CD4-positive, alpha-beta T cell (primary cell): ENCODE measurements around the gene PIGU. TPM values are rescaled to one million over a fixed set of nuclear protein-coding genes. Genes with fewer than 3 reads are reported as not detected.

Experiments used
- ATAC-seq: fragments of 200-7000 bp; cut with Tn5 transposase; one replicate; pipeline ENCODE4 v1.10.0; 2022; ENCODE audit warnings: mild to moderate bottlenecking; ENCODE audit not compliant: poor library complexity
- CTCF ChIA-PET: fragments of 350-600 bp; sonication (Branson Sonifier 250); formaldehyde crosslinking; loops from one replicate; lab custom pipeline; 2021; ENCODE audit warnings: antibody characterized with exemption, inconsistent platforms; lab: Charles Lee
- POLR2A ChIA-PET: fragments of 350-600 bp; sonication (Branson Sonifier 250); formaldehyde crosslinking; loops from one replicate; lab custom pipeline; 2021; ENCODE audit warnings: antibody characterized with exemption, inconsistent platforms; lab: Charles Lee
- DNase-seq, 14 experiments: peaks; one replicate each; pipeline ENCODE4 v3.0.0-alpha.2; 2013 to 2020; ENCODE audit warnings: mixed read lengths in 2 of 14
- H3K27ac ChIP-seq, 2 donors: one replicate each; pipeline versions ENCODE4 v1.5.1 to v1.7.0; 2013; ENCODE audit warnings: low read length in 2 of 2, low read depth in 1 of 2, mild to moderate bottlenecking in 1 of 2
- H3K27me3 ChIP-seq, 2 experiments: 1 replicate in 1 of 2; 2 replicates in 1 of 2; pipeline versions ENCODE4 v1.6.1 to v1.7.0; 2013; ENCODE audit warnings: low read length in 2 of 2, control low read depth in 1 of 2, mild to moderate bottlenecking in 1 of 2, moderate library complexity in 1 of 2; ENCODE audit not compliant: insufficient read depth in 2 of 2, control insufficient read depth in 1 of 2
- H3K36me3 ChIP-seq: one replicate; pipeline ENCODE4 v1.6.1; 2013; ENCODE audit warnings: low read length, control low read depth; ENCODE audit not compliant: insufficient read depth
- H3K4me1 ChIP-seq: one replicate; pipeline ENCODE4 v1.6.1; 2013; ENCODE audit warnings: low read length, control low read depth; ENCODE audit not compliant: insufficient read depth
- H3K4me3 ChIP-seq: one replicate; pipeline ENCODE4 v1.5.1; 2013; ENCODE audit warnings: mild to moderate bottlenecking, low read length, moderate library complexity
- H3K9me3 ChIP-seq, 2 experiments: 1 replicate in 1 of 2; 2 replicates in 1 of 2; pipeline versions ENCODE4 v1.6.1 to v1.7.0; 2013; ENCODE audit warnings: low read length in 2 of 2, mild to moderate bottlenecking in 2 of 2, control low read depth in 1 of 2, moderate library complexity in 1 of 2; ENCODE audit not compliant: control insufficient read depth in 1 of 2, insufficient read depth in 1 of 2
- H3K27ac Mint-ChIP-seq: one replicate; pipeline ENCODE4 v1.8.0; 2020; ENCODE audit warnings: mixed read lengths
- H3K27me3 Mint-ChIP-seq: one replicate; pipeline ENCODE4 v1.8.0; 2021; ENCODE audit warnings: mixed read lengths
- H3K36me3 Mint-ChIP-seq: one replicate; pipeline ENCODE4 v1.8.0; 2021; ENCODE audit warnings: low read depth, mixed read lengths
- H3K4me1 Mint-ChIP-seq: one replicate; pipeline ENCODE4 v1.8.0; 2021; ENCODE audit warnings: low read depth, mixed read lengths
- H3K4me3 Mint-ChIP-seq: one replicate; pipeline ENCODE4 v1.8.0; 2020; ENCODE audit warnings: mild to moderate bottlenecking, mixed read lengths
- H3K9me3 Mint-ChIP-seq: one replicate; pipeline ENCODE4 v1.8.0; 2020; ENCODE audit warnings: mixed read lengths
- CTCF ChIP-seq: fragments of 200-600 bp; IDR thresholded peaks from one replicate; pipeline ENCODE4 v1.8.0; 2022; ENCODE audit warnings: antibody characterized with exemption, mild to moderate bottlenecking
- intact Hi-C, 2 experiments: fragments of 100-400 bp; cut with DNase I in 1 of 2; cut with micrococcal nuclease in 1 of 2; formaldehyde crosslinking; loops; one replicate each; pipeline versions ENCODE4 v1.15.1 to v1.9.0; 2023 to 2025; cut with DNase I, micrococcal nuclease
- total RNA-seq, 174 experiments: library from RNA in 2 of 174; stranded (reverse) in 2 of 174; gene quantifications; one replicate each; pipeline ENCODE4 v1.2.3 and lab custom pipeline; 2021 to 2026

The PIGU gene
- total RNA-seq, 2 experiments from 2014 or later: 4.6 to 5.5 TPM

- intact Hi-C loops: no loop called here
- H3K4me3 Mint-ChIP-seq: no peak overlapping the region
- no peak overlapping the region for H3K27ac Mint-ChIP-seq
- CTCF ChIA-PET: no interaction called here
- no peaks in the 10 kb centered on the region for H3K9me3 Mint-ChIP-seq
- H3K4me3 ChIP-seq: no peak overlapping the region
- H3K27me3 ChIP-seq: no peaks in the 10 kb centered on the region
- TF ChIP-seq CTCF: no peak
- H3K36me3 Mint-ChIP-seq: peaks cover 67% of the 10 kb centered on the region
- no peaks in the 10 kb centered on the region for H3K4me1 Mint-ChIP-seq
- POLR2A ChIA-PET: no interaction called here
- ATAC-seq (no peak), DNase-seq (no peak)
- no peaks in the 10 kb centered on the region for H3K9me3 ChIP-seq
- peaks cover 41% of the 10 kb centered on the region for H3K36me3 ChIP-seq
- no peaks in the 10 kb centered on the region for H3K4me1 ChIP-seq
- no peaks in the 10 kb centered on the region for H3K27me3 Mint-ChIP-seq
- H3K27ac ChIP-seq: no peak overlapping the region
These were observed 38.9 kb downstream of the PIGU start for GRCh38 chr20:34638039-34638292.

GRCh38 chr20:34637245-34638038 lies 39.5 kb downstream of the PIGU start:
- ATAC-seq (no peak), DNase-seq (no peak)
- CTCF ChIA-PET: no interaction called here
- no peaks in the 10 kb centered on the region for H3K27me3 ChIP-seq
- no peak overlapping the region for H3K4me3 ChIP-seq
- Mint-ChIP-seq H3K27me3 (no peaks in the 10 kb centered on the region), H3K36me3 (peaks cover 68% of the 10 kb centered on the region), H3K4me1 (no peaks in the 10 kb centered on the region), H3K9me3 (no peaks in the 10 kb centered on the region), H3K4me3 (no peak overlapping the region), H3K27ac (no peak overlapping the region)
- peaks cover 44% of the 10 kb centered on the region for H3K36me3 ChIP-seq
- no peak overlapping the region for H3K27ac ChIP-seq
- H3K4me1 ChIP-seq: no peaks in the 10 kb centered on the region
- POLR2A ChIA-PET: no interaction called here
- intact Hi-C loops: no loop called here
- no peak for TF ChIP-seq CTCF
- H3K9me3 ChIP-seq: no peaks in the 10 kb centered on the region

GRCh38 chr20:34636648-34637047 lies 40.2 kb downstream of the PIGU start:
- ATAC-seq (no peak), DNase-seq (no peak)
- TF ChIP-seq CTCF: no peak
- ChIA-PET CTCF (no interaction called here), POLR2A (no interaction called here)
- Histone ChIP-seq H3K27ac (no peak overlapping the region), H3K36me3 (peaks cover 48% of the 10 kb centered on the region), H3K27me3 (no peaks in the 10 kb centered on the region), H3K4me1 (no peaks in the 10 kb centered on the region), H3K4me3 (no peak overlapping the region), H3K9me3 (no peaks in the 10 kb centered on the region)
- no peaks in the 10 kb centered on the region for H3K4me1 Mint-ChIP-seq
- no peaks in the 10 kb centered on the region for H3K27me3 Mint-ChIP-seq
- intact Hi-C loops: no loop called here
- H3K9me3 Mint-ChIP-seq: no peaks in the 10 kb centered on the region
- H3K4me3 Mint-ChIP-seq: no peak overlapping the region
- H3K36me3 Mint-ChIP-seq: peaks cover 69% of the 10 kb centered on the region
- no peak overlapping the region for H3K27ac Mint-ChIP-seq
